GM21576 (cell line): Measurements from ENCODE around the gene PLBD2.

Experiments used
- ATAC-seq: cut with Tn5 transposase; IDR thresholded peaks from one replicate; pipeline ENCODE4 v1.9.1; 2021; ENCODE audit warnings: mild to moderate bottlenecking, moderate library complexity; ENCODE audit not compliant: unreplicated experiment

PLBD2 gene

GRCh38 chr12:113392988-113393579, 34.7 kb downstream of the PLBD2 start:
- no peak for ATAC-seq

- ATAC-seq = no peak
Observed at GRCh38 chr12:113393749-113394148, 35.4 kb downstream of the PLBD2 start.

- no peak for ATAC-seq
Observed at GRCh38 chr12:113395119-113395518, 36.7 kb downstream of the PLBD2 start.

- no peak for ATAC-seq
Observed at GRCh38 chr12:113396200-113396599, 37.8 kb downstream of the PLBD2 start.

GRCh38 chr12:113396828-113397496, 38.6 kb downstream of the PLBD2 start:
- ATAC-seq = no peak

GRCh38 chr12:113397497-113398197, 39.3 kb downstream of the PLBD2 start:
- no peak for ATAC-seq

GRCh38 chr12:113398346-113399290, 40.2 kb downstream of the PLBD2 start:
- no peak for ATAC-seq

- no peak for ATAC-seq
Observed at GRCh38 chr12:113399490-113399889, 41.1 kb downstream of the PLBD2 start.

- ATAC-seq = no peak
Observed at GRCh38 chr12:113400362-113400761, 42.0 kb downstream of the PLBD2 start.

- no peak for ATAC-seq
Observed at GRCh38 chr12:113401066-113402000, 42.9 kb downstream of the PLBD2 start.

- no peak for ATAC-seq
Observed at GRCh38 chr12:113402586-113403260, 44.3 kb downstream of the PLBD2 start.

GRCh38 chr12:113403435-113404415, 45.3 kb downstream of the PLBD2 start, which contains the start of gene SDS:
Gene SDS, minus strand, starts transcription at chr12:113403887. Its CDS starts 4,179 bp downstream, at chr12:113399708.
- no peak for ATAC-seq

GRCh38 chr12:113405694-113406093, 47.3 kb downstream of the PLBD2 start:
- no peak for ATAC-seq

- no peak for ATAC-seq
Observed at GRCh38 chr12:113407931-113408600, 49.7 kb downstream of the PLBD2 start.

- ATAC-seq = no peak
Observed at GRCh38 chr12:113408756-113409298, 50.4 kb downstream of the PLBD2 start.

- no peak for ATAC-seq
Observed at GRCh38 chr12:113409462-113410124, 51.2 kb downstream of the PLBD2 start.

- no peak for ATAC-seq
Observed at GRCh38 chr12:113413488-113413939, 55.1 kb downstream of the PLBD2 start.
